Superior temporal gyrus (tissue), 1 donor: ENCODE data around the gene AIP.

Source experiments
- DNase-seq: peaks from one replicate; pipeline ENCODE4 v3.0.0-alpha.2; 2016; ENCODE audit errors: extremely low spot score

Gene AIP

DNA sequence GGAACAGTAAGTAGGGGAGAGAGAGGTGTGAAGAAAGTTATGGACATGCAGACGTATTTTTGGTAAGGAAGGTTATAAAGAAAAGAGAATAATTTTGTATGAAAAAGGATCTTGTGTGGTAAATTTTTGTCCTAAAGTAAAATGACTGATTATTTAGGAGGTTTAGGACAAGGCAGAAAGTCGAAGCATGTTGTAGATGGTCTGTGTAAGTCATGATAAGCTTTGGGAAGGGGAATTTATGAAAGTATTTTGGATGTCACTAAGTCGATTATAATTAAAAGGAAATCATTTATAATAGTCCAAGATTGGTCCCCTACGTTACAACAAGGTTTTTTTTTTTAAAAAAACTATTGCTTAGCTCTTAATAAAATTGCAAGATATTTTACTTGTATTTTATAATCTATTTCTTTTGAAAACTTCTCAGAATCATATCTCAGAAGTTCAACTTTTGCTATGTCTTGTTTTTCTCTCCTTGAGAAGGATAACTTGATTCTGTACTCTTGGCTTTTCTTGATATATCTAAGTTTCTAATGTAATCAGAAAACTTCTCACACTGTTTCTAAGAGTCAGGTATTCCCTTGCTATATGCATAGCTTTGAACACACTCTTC lies 51.3 kb downstream of the AIP start:
- no peak for DNase-seq

DNA sequence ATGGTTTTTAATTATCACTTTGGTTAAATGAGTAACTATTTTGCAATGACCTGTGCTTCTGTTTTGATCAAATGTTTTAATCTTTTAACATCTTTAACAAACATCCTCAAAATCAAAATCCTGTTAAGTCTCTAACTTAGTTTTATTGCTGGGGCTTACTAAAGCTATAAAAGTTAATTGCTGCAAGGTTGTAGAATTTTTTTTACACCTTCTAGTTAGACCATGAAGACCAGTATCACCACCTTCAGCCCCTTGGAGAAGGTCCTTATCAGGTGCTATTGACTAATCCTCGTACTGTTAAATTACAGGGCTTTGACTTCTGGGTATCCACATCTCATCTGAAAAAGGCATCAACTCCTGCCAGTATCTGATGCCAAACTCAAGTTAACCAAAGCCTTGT lies 52.7 kb downstream of the AIP start:
- DNase-seq, result no peak

DNA sequence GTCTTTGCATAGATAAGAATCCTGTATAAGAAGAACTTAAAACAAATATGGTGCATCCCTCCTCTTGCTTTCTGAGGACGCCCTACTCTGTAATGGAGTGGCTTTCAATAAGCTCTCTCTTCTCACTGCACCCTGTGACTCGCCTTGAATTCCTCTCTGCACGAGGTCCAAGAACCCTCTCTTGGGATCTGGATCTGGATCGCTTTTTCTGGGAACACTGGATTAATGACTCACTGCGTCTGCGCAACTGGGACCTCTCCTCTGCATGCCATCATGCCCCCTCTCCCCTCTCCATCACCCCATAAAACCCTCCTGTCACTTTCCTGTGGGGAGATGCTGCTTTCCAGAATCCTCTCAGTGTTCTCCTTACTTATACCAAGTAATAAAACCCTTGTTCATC lies 55.5 kb downstream of the AIP start:
- no peak for DNase-seq

DNA sequence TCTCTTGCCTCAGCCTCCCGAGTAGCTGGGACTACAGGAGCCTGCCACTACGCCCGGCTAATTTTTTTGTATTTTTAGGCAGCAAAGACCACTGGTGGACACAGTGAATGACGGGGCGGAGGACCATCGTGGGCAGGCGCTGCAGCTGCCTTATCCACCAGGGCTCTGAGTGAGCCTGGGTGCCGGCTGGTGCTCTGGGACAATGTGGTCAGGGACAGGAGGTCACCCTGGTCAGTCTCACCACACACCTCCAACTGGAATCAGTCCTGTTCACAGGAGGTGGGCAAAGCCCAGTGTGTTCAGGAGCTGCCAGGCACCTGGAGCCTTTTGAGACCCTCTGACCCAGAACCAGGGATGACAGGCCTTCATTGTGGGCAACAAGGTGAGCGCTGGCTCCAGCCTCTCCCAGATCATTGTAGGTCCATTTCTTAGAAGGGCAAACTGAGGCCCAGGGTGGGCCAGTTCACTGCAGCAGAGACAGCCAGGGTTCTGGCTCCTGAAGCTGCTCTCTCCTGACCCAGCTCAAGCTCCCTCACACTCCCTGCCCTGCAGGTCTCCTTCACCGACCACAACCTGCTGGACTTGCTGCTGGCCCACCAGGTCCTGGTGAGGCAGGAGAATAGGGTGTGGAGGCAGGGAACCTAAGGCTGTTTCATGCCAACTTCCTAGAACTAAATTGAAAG lies 56.1 kb downstream of the AIP start:
- DNase-seq, result no peak

DNA sequence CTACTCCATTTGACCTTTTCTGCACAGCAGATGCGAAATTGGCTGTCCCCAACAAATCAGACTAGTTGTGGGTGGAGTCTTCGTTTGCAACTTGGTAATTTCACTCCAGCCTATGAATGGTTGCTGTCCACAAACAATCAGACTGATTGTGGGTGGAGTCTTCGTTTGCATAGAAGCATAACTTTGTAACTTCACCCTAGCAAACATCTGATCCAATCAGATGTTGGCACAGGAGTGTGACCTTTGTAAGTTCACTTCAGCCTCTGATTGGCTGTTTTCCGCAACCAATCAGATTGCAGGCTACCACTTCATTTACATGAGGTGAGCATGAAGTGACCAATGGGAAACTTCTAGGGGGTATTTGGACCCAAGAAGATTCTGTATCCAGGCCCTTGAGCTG lies 56.7 kb downstream of the AIP start:
- no peak for DNase-seq
